ENCODE data around the gene CLCN5.
"Not testable (repeated sequence)": the region's sequence is repeated elsewhere in the genome, so short reads cannot be mapped to it uniquely, and the experiment has no call there.

CLCN5 gene

GRCh38 chrX:49999087-49999486 is 76.7 kb downstream of the CLCN5 start:
- DNase-seq: no peak

GRCh38 chrX:50000937-50001542 is 78.6 kb downstream of the CLCN5 start:
- no peak for DNase-seq

- no peak for DNase-seq
Observed at GRCh38 chrX:50002067-50002714, 79.8 kb downstream of the CLCN5 start.

- DNase-seq: no peak
Observed at GRCh38 chrX:50003467-50003866, 81.1 kb downstream of the CLCN5 start.

GRCh38 chrX:50003927-50004326 is 81.5 kb downstream of the CLCN5 start:
- no peak for DNase-seq

GRCh38 chrX:50025591-50025990 is 103.2 kb downstream of the CLCN5 start:
- not testable (repeated sequence) for DNase-seq

GRCh38 chrX:50035126-50035525 is 112.7 kb downstream of the CLCN5 start:
- DNase-seq: no peak

GRCh38 chrX:50036426-50036825 is 114.0 kb downstream of the CLCN5 start:
- DNase-seq: no peak

GRCh38 chrX:50045823-50046222 is 123.4 kb downstream of the CLCN5 start:
- DNase-seq: no peak

GRCh38 chrX:50049228-50049627 is 126.8 kb downstream of the CLCN5 start:
- no peak for DNase-seq

GRCh38 chrX:50054147-50054546 is 131.8 kb downstream of the CLCN5 start:
- no peak for DNase-seq

- no peak for DNase-seq
Observed at GRCh38 chrX:50066318-50066937, 144.0 kb downstream of the CLCN5 start.

- DNase-seq: no peak
Observed at GRCh38 chrX:50067435-50068284, 145.3 kb downstream of the CLCN5 start.

GRCh38 chrX:50068285-50068563 is 145.8 kb downstream of the CLCN5 start:
- no peak for DNase-seq

- DNase-seq: no peak
Observed at GRCh38 chrX:50068893-50069292, 146.5 kb downstream of the CLCN5 start.

GRCh38 chrX:50071494-50071893 is 149.1 kb downstream of the CLCN5 start:
- DNase-seq: no peak

- DNase-seq: no peak
Observed at GRCh38 chrX:50072110-50072509, 149.7 kb downstream of the CLCN5 start.

GRCh38 chrX:50073601-50074000 is 151.2 kb downstream of the CLCN5 start:
- DNase-seq: no peak

GRCh38 chrX:50075630-50076339 is 153.4 kb downstream of the CLCN5 start:
- DNase-seq: no peak

GRCh38 chrX:50081282-50081889 is 159.0 kb downstream of the CLCN5 start:
- no peak for DNase-seq

- DNase-seq: no peak
Observed at GRCh38 chrX:50082741-50083140, 160.3 kb downstream of the CLCN5 start.

GRCh38 chrX:50088645-50089044 is 166.2 kb downstream of the CLCN5 start:
- no peak for DNase-seq

GRCh38 chrX:50093625-50094024 is 171.2 kb downstream of the CLCN5 start:
- DNase-seq: no peak
